Caco-2 (cell line): ENCODE data around the gene SMR3B. TPM values are rescaled to one million over a fixed set of nuclear protein-coding genes. Genes with fewer than 3 reads are reported as not detected.

Source experiments
- BruUV-seq: library from RNA; stranded (reverse); fragments of 400-500 nt; replicated peaks from 2 replicates; lab custom pipeline; 2021; lab: Mats Ljungman, UMichigan
- CTCF ChIA-PET: fragments of 300-600 bp; sonication (Branson Sonifier 250); formaldehyde crosslinking; loops from one replicate; lab custom pipeline; 2022; ENCODE audit warnings: antibody characterized with exemption; lab: Charles Lee
- POLR2A ChIA-PET: fragments of 300-600 bp; sonication (Branson Sonifier 250); formaldehyde crosslinking; loops from one replicate; lab custom pipeline; 2022; ENCODE audit warnings: antibody characterized with exemption; lab: Charles Lee
- DNase-seq, 2 experiments: peaks; one replicate each; pipeline versions ENCODE4 v3.0.0 to v3.0.0-alpha.2; 2020 to 2022
- H3K27me3 ChIP-seq: replicated peaks from 2 replicates; pipeline ENCODE4 v1.6.0; 2011; ENCODE audit warnings: low read length; ENCODE audit not compliant: control insufficient read depth, insufficient read depth
- H3K36me3 ChIP-seq: 2 replicates; pipeline ENCODE4 v1.5.1; 2011; ENCODE audit warnings: low read length; ENCODE audit not compliant: control insufficient read depth, insufficient read depth
- H3K4me1 ChIP-seq: fragments of 250-450 bp; sonication (Bioruptor Pico); 2 replicates; pipeline ENCODE4 v1.5.1; 2020; ENCODE audit warnings: mild to moderate bottlenecking
- H3K4me3 ChIP-seq: 2 replicates; pipeline ENCODE4 v1.5.1; 2011; ENCODE audit warnings: low read depth, mild to moderate bottlenecking, control low read depth, low read length
- H3K9me3 ChIP-seq: fragments of 250-450 bp; sonication (Bioruptor Pico); 2 replicates; pipeline ENCODE4 v1.5.1; 2020; ENCODE audit warnings: mild to moderate bottlenecking, moderate library complexity
- H3K27ac Mint-ChIP-seq: one replicate; pipeline ENCODE4 v1.8.0; 2022; ENCODE audit warnings: mixed read lengths; ENCODE audit not compliant: unreplicated experiment
- H3K27me3 Mint-ChIP-seq: one replicate; pipeline ENCODE4 v1.8.0; 2022; ENCODE audit warnings: mixed read lengths; ENCODE audit not compliant: insufficient read depth, unreplicated experiment
- H3K36me3 Mint-ChIP-seq: one replicate; pipeline ENCODE4 v1.8.0; 2022; ENCODE audit warnings: mild to moderate bottlenecking, mixed read lengths; ENCODE audit not compliant: insufficient read depth, unreplicated experiment
- H3K4me1 Mint-ChIP-seq: one replicate; pipeline ENCODE4 v1.8.0; 2022; ENCODE audit warnings: low read depth, mixed read lengths; ENCODE audit not compliant: unreplicated experiment
- H3K4me3 Mint-ChIP-seq: one replicate; pipeline ENCODE4 v1.8.0; 2022; ENCODE audit warnings: mild to moderate bottlenecking, moderate library complexity, mixed read lengths; ENCODE audit not compliant: unreplicated experiment
- H3K9me3 Mint-ChIP-seq: one replicate; pipeline ENCODE4 v1.8.0; 2022; ENCODE audit warnings: mixed read lengths; ENCODE audit not compliant: unreplicated experiment
- CTCF ChIP-seq, 2 experiments: fragments of 200-600 bp in 1 of 2; IDR thresholded peaks; 1 replicate in 1 of 2; 2 replicates in 1 of 2; pipeline versions ENCODE4 v1.5.1 to v1.8.0; 2011 to 2022; ENCODE audit warnings: antibody characterized with exemption in 1 of 2, control low read depth in 1 of 2, inconsistent platforms in 1 of 2, low read depth in 1 of 2, low read length in 1 of 2, mild to moderate bottlenecking in 1 of 2, moderate library complexity in 1 of 2; ENCODE audit not compliant: insufficient read depth in 1 of 2, severe bottlenecking in 1 of 2, unreplicated experiment in 1 of 2
- intact Hi-C: fragments of 100-400 bp; cut with micrococcal nuclease; formaldehyde crosslinking; loops from one replicate; pipeline ENCODE4 v1.10.0; 2022; ENCODE audit not compliant: unreplicated experiment
- total RNA-seq: library from RNA; stranded (reverse); gene quantifications from 2 replicates; pipeline ENCODE4 v1.2.3, GENCODE V29; 2022

The SMR3B gene
- total RNA-seq, 1 experiment from 2014 or later, result not detected

- ChIA-PET POLR2A (no interaction called here), CTCF (no interaction called here)
- Histone ChIP-seq H3K27me3 (no peaks in the 10 kb centered on the region), H3K36me3 (no peaks in the 10 kb centered on the region), H3K9me3 (no peaks in the 10 kb centered on the region), H3K4me3 (no peak within 1 kb of the TSS), H3K4me1 (no peaks in the 10 kb centered on the region)
- TF ChIP-seq CTCF (IDR thresholded peaks at IDR 0.05; ENCODE audit: insufficient read depth in 1 of 2, low read depth in 1 of 2, low read length in 1 of 2, severe bottlenecking in 1 of 2, unreplicated experiment in 1 of 2), result no peak
- H3K27ac Mint-ChIP-seq, result no peak within 1 kb of the TSS
- intact Hi-C loops, result no loop called here
- DNase-seq, result no peak
- no peaks in the 10 kb centered on the region for H3K27me3 Mint-ChIP-seq
- BruUV-seq, result no TSS peak
- no peaks in the 10 kb centered on the region for H3K36me3 Mint-ChIP-seq
- no peak within 1 kb of the TSS for H3K4me3 Mint-ChIP-seq
- no peaks in the 10 kb centered on the region for H3K9me3 Mint-ChIP-seq
- H3K4me1 Mint-ChIP-seq, result no peaks in the 10 kb centered on the region
Observed at GRCh38 chr4:70360460-70360859, 22.5 kb upstream of the SMR3B start, which contains the start of gene SMR3A. SMR3A (plus strand) TSS chr4:70360760; CDS start chr4:70362116, 1,356 bp downstream.

- DNase-seq, result no peak
- H3K4me1 ChIP-seq, result no peaks in the 10 kb centered on the region
- H3K4me1 Mint-ChIP-seq, result no peaks in the 10 kb centered on the region
- ChIA-PET POLR2A (no interaction called here), CTCF (no interaction called here)
- H3K36me3 ChIP-seq, result no peaks in the 10 kb centered on the region
- no peak for TF ChIP-seq CTCF (IDR thresholded peaks at IDR 0.05; ENCODE audit: insufficient read depth in 1 of 2, low read depth in 1 of 2, low read length in 1 of 2, severe bottlenecking in 1 of 2, unreplicated experiment in 1 of 2)
- no peak overlapping the region for H3K4me3 ChIP-seq
- H3K9me3 Mint-ChIP-seq, result no peaks in the 10 kb centered on the region
- H3K36me3 Mint-ChIP-seq, result no peaks in the 10 kb centered on the region
- no peak overlapping the region for H3K27ac Mint-ChIP-seq
- no peak overlapping the region for H3K4me3 Mint-ChIP-seq
- no peaks in the 10 kb centered on the region for H3K27me3 ChIP-seq
- H3K27me3 Mint-ChIP-seq, result no peaks in the 10 kb centered on the region
- intact Hi-C loops, result no loop called here
- BruUV-seq, result no TSS peak
- no peaks in the 10 kb centered on the region for H3K9me3 ChIP-seq
Observed at GRCh38 chr4:70364002-70364401, 18.9 kb upstream of the SMR3B start.

- intact Hi-C loops, result no loop called here
- H3K4me3 Mint-ChIP-seq, result no peak overlapping the region
- Histone ChIP-seq H3K36me3 (no peaks in the 10 kb centered on the region), H3K4me1 (no peaks in the 10 kb centered on the region), H3K27me3 (no peaks in the 10 kb centered on the region), H3K9me3 (no peaks in the 10 kb centered on the region), H3K4me3 (no peak overlapping the region)
- TF ChIP-seq CTCF (IDR thresholded peaks at IDR 0.05; ENCODE audit: insufficient read depth in 1 of 2, low read depth in 1 of 2, low read length in 1 of 2, severe bottlenecking in 1 of 2, unreplicated experiment in 1 of 2), result no peak
- no peak overlapping the region for H3K27ac Mint-ChIP-seq
- H3K9me3 Mint-ChIP-seq, result no peaks in the 10 kb centered on the region
- CTCF ChIA-PET, result no interaction called here
- no peak for DNase-seq
- no peaks in the 10 kb centered on the region for H3K36me3 Mint-ChIP-seq
- BruUV-seq, result no TSS peak
- H3K4me1 Mint-ChIP-seq, result no peaks in the 10 kb centered on the region
- no peaks in the 10 kb centered on the region for H3K27me3 Mint-ChIP-seq
- POLR2A ChIA-PET, result no interaction called here
Observed at GRCh38 chr4:70365479-70365878, 17.5 kb upstream of the SMR3B start.
